HG02759 (cell line): ENCODE results near the gene KDM5A.

Source experiments
- ATAC-seq: cut with Tn5 transposase; IDR thresholded peaks from one replicate; pipeline ENCODE4 v1.9.1; 2021; ENCODE audit warnings: mild to moderate bottlenecking, moderate library complexity; ENCODE audit not compliant: unreplicated experiment

The KDM5A gene

DNA sequence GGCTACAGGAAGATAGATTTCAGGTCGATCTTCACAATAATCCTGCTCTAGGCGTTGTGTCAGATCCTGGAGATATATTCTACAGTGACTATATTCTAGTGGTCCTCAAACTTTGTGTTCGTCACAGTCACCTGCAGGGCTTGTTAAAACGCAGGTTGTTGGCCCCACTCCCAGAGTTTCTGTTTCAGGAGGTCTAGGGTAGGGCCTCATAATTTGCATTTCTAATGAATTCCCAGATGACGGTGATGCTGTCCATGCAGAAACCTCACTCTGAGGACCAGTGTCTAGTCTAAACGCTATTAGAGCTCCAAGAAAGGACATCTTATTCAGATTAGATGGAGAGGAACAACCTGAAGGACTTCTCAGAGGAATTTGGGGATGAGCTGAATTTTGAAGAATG lies 113.3 kb downstream of the KDM5A start:
- ATAC-seq = no peak

DNA sequence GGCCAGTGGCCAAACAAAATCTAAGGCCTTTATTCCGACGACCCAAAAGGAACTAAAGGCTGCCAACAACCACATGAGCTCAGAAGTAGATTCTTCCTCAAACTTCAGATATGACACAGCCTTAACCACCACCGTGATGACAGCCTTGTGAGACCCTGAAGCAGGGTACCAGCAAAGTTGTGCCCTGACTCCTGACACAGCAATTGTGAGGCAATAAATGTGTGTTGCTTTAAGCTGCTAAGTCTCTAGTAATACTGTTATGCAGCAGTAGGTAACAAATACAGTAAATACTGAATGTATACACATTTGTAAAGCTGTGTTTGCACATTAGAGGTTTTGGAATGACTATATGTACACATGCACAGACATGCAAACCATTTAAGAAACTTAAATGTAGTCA lies 115.7 kb downstream of the KDM5A start:
- no peak for ATAC-seq

DNA sequence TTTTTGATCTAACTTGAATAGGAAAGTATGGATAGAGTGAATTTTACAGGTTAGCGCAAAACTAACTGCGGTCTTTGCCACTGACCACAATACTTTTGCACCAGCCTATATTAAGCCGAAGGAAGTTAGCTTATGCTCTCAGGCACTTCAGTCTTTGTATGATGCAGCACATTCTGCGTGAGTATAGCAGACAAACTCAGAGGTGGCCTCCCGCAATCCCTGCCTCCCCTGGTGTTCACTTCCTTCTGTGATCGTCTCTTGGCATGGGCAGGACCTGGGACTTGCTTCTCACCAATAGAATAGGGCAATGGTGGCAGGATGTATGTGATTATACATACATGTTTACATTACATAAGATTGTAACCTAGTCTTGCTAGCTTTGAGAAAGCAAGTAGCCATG lies 116.2 kb downstream of the KDM5A start:
- no peak for ATAC-seq

DNA sequence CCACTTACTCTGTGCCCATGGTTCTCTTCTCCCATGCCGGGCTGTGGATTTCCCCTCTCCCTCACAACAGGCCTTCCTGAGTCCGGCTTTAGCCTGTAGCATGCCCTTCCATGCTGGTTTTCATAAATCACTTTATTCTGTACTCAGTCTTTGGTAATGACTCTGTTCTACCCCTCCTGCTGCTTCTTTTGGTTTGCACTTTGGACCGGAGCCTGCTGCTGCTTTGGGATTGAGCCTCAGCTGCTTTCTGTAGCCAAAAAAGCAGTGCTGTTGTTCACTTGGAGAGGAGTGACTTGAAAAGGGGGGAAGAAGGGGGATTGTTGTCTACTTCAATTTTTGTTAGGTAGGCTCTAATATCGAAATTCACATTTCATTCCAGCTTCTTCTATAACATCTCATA lies 118.0 kb downstream of the KDM5A start:
- no peak for ATAC-seq

DNA sequence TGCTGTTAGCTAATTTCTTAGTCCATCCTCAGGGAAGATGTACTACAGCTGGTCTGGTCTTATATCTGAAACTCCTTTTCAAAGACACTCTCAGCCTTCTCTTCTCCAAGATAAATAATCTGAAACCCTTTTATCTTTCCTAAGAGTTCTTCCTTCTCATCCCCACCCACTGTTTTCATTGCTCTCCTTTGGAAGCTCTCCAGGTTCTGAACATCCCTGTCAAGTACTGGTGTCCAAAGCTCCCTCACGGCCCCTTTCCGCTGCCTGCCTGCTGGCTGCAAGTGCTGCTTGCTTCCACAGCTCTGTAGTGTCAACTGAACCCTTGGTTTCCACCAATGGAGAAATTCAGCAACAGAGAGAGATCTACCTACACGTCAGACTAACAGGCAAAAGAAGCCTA lies 119.9 kb downstream of the KDM5A start:
- no peak for ATAC-seq

DNA sequence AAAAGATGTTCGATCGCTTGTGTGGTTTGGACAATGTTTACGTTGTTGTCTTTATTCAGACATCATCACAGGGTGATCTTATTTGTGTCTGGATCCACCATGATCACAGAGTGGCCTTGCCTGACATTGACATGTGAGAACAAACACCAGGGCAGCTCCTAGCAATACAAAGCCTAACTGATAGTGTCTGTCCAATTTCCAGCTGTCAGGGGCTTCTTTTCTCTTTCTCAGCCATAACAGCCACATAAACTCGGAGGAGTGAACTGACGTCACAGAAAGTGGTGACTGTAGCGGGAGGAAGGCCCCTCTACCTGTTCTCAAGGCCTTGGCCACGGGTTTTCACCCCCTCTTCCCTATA lies 120.7 kb downstream of the KDM5A start:
- ATAC-seq = no peak

DNA sequence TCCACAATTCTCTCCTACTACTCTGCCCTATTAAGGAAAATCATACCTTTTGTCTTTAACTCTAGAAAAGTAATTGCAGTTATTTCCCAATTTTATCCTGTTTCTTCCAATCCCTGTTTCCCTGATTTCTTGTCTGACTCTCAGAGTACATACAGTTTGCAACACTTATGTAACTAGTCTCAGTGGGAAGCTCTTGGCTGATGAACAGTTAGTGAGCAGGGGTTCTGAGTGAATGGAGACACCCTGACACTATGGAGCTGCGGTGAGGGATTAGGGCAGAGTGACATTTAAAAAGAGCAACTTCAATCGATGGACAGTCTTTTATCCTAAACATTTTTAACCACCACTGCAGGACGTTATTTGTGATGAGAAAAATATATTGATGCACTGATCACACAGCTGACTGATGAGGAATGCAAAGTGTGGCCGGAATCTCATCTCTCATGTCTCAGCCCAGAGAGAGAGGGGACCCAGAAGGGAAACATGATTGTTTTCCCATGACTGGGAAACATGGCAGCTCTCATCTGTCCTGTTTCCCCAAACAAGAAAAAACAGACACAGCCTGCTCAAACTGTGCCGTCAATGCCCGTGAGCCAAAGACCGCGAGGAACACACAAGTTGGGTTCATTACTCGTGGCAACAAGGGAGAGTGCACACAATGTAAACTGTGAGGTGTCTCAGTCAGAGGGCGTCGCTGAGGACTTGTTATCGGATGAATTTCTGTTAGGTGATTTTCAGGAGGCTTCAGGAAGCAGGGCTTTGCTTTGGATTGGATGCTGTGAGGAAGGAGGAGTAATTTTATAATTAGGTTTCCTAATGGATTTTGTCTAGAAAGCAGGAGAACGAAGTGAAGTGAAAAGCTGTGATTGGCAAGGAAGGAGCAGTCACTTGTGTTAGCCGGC lies 121.3 kb downstream of the KDM5A start:
- ATAC-seq = no peak

DNA sequence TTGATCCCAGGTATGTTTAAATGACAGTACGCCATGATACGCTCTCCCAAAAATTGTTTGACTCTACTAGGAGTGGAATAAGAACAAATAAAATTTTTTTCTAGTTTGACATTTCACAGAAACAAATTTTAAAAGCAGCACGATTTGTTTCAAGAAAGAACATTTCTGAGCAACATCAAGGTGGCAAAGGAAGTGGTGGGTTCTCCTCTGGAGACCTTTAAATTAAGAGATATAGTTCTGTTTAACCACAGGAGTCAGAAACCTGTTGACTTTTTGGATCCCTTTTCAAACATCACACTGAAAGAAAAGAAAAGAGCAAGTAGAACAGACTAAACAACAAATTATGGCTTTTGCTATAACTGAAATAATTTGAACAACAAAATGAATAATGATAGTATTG lies 124.0 kb downstream of the KDM5A start:
- ATAC-seq = no peak

DNA sequence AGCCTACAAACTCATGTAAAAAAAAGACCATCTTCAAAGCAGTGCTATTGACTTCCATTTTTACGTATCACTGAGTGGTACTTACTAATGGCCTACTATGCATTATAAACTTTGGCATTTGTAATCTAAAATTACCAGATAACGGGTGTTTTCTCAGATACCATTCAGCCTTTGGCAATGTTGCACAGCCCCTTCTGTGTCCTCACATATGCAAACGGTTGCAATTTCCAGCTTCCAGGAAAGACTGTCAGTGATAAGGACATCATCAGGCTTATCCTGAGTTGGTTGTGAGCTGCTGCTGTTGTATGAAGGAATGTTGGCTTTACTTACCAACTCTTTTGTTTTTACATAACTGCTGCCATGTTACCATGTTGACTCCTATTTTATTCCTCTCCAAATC lies 124.9 kb downstream of the KDM5A start:
- ATAC-seq = no peak

DNA sequence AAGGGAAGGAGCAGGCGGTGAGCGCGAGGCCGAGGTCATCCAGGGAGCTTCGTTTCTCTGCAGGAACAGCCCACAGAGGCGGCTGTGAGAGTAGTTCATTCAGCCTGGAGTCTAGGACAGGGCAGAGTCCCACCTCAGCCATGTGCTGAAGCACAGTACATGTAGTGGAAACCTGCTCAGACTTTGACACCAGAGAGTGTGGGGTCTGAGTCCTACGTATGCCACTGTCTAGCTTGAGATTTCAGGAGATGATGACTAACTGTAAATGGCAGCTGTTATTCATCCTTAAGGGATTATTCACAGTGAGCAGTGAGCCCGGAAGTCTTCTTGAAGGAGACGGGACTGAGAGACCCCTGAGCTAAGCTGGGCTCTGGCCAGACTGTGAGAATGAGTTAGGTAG lies 125.5 kb downstream of the KDM5A start:
- ATAC-seq = no peak

DNA sequence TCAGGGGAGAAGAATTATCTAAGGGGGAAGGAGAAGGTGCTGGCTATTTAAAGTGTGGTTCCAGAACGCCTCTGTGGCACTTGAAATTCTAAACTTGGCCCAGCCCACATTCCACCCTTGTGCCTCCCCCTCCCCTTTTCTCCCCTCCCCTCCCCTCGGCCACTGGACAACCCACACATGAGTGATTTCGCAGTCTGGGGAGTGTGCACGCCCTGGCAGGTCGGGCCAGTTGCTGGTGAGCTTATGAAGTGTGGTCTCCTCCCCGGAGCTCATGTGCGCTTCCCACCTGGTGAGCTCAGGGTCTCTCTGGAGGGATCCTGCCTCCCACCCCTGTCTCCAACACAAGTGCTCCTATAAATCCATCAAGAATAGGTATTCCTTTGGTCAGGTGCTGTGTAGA lies 126.3 kb downstream of the KDM5A start, which contains the start of gene SLC6A13:
Gene SLC6A13, minus strand, starts transcription at position 20 of the 400 bp plus-strand sequence. CDS start 2,784 bp downstream, outside the sequence.
- no peak for ATAC-seq

DNA sequence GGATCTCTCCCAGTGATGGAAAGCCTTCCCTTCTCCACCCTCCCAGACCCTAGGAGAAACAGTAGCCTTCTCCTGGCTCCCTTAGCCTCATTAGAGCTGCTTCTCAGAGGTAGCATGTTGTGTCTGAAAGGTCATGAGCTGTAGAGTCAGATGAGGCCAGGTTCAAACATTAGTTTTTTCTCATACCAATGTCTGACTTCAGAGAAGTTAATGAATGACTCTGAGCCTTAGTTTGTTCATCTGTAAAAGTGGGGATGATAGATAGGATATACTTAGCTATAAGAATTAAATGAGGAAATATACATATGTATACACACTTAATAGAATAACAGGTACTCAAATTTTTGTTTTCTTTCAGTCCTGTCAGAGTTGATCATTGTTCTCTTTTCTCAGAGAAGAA lies 127.0 kb downstream of the KDM5A start:
- ATAC-seq = no peak

DNA sequence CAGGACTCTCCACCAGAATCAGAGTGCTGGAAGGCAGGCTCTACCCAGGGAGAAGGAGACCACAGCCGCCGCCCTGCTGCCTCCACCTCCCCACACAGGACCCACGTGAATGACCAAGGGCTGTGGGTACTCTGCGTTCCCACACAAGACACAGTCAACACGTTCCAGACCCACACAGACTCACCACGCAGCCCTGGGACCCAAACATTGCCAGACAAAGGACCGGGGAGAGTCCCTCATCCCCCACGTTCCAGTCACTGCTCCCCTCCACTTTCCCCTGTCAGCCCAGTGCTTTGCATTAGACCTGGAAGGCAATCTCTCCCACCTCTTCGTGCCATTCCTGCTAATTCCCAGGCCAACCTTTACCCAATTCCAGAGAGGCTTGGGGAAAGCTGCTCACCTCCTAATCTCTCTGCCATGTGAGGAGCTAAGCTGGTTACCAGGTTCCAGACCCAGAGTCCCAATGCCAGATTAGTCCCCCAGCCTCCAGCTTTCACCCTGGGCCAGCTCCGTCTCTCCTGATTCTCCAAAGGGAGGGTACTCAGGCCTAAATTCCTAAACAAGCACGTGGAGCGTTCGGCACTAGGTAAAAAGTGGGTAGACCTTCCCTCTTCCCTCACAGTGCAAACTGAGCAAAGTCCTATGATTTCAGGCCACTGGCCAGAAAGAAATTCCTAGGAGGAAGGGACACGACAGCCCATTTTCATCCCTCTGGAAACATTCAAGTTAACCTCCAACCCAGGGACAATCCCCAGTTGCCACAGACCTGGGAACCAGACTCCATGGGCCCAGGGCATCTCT lies 131.4 kb downstream of the KDM5A start:
- ATAC-seq = no peak

DNA sequence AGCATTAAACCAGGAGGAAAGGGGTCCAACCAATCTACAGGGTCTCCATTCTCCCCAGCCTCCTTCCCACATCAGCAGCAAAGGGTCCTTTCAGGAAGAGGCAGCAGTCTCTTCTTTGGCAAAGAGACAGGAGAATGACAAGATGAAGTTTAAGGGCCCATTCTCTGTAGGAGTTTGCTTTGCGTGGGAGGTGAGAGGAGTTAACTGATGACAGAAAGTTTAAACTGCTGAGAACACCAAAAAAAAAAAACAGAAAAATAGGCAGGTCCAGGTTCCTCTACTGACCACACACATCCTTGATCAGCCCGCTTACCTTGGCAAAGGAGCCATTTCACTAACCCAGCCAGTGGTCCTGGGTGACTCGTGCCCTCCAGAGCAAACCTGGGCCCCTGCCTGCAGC lies 132.2 kb downstream of the KDM5A start:
- ATAC-seq = no peak

DNA sequence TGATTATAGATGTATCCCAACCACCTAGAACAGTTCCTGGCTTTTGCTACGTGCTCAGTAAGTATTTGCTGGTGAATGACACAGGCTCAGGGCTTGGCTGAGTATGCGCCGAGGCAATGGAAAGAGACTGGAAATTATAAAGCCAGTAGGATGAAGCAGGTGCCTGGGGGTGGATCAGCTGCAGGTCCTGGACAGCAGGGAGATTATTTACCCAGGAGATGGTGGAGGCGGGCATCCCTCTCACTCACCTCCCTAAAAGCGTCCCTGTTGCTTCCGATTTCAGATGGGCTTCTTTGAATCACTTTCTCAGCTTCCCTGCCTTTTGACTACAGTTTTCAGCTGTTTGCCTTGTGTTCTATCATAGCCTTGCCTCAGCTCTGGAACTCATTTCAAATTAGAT lies 132.9 kb downstream of the KDM5A start:
- ATAC-seq = no peak

DNA sequence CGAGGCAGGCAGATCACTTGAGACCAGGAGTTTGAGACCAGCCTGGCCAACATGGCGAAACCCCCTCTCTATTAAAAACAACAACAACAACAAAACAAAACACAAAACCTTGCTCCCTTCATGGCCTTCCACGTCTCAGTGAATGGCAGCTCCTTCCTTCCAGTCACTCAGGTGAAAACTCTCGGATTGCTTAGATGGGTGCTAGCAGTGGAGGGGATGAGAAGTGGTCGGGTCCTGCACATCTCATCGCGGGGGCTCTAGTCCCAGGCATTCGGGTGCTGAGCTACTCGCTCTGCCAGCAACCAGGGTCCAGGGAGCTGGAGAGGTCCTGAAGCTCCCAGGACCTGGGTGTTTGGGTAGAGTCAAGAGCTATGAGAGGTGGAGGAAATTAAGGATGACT lies 134.2 kb downstream of the KDM5A start:
- ATAC-seq = no peak

DNA sequence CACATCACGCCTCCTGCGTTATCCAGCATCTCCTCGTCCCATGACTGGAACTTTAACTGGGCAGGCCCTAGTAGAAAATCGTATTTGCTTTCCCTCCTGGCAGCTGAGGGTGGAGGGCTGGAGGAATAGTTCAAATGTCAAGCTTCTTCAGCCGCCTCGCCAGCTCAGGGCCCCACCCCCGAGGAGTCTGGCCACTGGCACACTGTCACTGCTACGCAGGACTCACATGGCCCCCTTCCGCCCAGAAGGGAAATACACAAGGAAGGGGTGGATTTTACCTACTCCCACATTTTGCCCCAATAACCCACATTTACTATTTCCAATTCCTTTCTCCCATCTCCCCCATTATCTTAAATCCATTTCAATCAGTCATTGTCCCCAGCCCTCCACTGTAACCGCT lies 135.1 kb downstream of the KDM5A start:
- ATAC-seq = no peak

DNA sequence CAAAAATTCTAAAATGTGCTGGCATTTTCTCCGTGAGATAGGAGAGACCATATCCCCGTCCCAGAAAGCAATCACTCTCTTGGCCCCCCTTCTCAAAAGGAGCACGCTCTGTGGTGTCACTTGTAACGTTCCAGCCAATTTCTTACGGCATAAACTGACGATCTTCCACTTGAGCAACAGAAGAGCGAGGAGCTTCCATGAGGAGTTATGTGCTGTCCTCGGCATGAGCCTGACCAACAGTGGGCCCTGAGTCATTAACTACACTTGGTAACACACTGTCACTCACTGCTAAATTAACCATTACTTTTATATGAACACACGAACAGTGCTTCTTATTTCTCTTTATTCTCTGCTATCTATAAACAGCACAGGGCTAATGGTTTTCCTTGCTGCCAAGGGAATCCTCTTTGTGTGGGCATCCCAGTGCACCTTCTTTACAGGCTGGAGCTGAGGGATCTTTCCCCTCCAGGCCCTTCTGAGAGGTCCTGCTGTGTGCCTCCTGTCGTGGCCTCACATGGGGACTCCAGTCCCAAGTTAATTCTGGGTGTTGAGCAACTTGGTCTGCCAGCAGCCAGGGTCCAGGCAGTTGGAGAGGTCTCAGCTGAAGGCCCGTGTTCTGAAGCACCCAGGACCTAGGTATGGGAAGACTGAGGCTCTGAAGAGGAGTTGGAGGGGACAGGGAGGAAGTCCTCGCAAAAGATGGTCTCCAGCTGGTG lies 135.8 kb downstream of the KDM5A start:
- no peak for ATAC-seq

DNA sequence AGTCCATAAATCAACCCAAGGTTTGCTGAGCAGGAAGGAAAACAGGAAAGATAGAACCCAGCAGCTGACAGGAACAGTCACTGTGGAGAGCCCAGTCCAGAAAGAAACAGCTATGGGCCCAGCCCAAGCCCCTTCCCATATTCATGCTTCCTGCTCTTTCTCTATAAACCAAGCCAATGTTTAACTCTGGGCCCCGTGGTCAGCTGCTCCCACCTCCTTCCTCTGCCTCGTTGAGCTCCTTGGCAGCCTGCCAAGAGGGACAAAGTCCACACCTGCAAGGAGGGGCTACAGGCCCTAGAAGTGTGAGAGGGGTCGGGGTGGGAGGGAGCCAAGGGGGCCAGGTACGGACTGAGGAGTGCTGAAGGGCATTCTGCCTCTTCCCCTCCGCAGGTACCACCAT lies 136.5 kb downstream of the KDM5A start:
- ATAC-seq = no peak

DNA sequence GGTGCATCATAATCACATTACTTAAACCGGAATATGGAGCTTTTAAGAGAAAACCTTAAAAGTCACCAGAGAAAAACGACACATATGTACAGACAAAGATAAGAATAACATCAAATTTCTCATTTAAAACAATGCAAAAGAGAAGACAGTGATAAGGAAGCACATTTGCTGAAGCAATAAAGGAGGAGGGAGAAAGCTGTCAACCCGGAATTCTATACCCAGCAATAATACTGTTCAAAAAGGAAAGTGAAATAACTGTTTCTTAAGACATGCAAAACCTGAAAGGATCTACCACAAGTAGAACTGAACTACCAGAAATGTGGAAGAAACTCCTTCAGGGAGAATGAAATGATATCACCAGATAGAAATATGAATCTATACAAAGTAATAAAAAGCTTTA lies 141.8 kb downstream of the KDM5A start:
- no peak for ATAC-seq

DNA sequence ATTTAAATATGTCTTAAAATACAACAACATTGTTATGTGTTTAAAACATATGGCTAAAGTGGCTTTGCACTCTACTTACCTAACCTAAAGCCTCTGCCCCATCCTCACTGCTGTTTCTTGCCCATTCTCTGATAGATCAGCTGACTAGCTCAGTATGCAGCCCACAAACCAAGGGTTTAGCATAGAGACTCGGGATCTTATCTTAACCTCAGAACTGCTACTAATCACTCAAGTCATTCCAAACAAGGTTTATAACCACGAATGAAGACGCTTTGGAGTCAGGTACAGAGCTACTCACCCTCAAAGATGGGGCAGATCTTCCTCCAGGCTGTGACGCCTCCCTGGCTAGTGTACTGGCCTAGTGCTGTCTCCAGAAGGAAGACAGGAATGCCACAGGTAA lies 145.7 kb downstream of the KDM5A start:
- no peak for ATAC-seq

DNA sequence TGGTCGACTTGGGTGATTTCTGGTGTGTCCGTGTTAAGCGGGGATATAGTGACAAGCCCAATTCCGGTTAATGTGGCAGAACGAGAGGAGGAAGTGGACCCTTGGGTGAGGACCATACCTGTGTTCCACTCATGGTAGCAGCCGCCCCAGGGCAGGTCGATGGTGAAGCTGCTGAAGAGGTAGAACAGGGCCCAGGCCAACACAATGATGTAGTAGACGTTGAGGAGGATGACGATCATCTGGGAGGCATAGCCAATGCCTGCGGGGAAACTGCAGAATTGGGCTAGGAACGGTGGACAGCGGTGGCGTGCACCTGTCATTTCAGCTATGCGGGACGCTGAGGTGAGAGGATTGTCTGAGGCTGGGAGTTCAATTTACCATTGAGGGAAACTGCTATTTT lies 146.6 kb downstream of the KDM5A start:
- no peak for ATAC-seq
